Neural crest cell (in vitro differentiated cells): Measurements from ENCODE around the gene PRKCZ. TPM values are rescaled to one million over a fixed set of nuclear protein-coding genes. Genes with fewer than 3 reads are reported as not detected.

Experiments
- DNase-seq: peaks from one replicate; pipeline ENCODE4 v3.0.0; 2021; ENCODE audit warnings: low read depth, mixed read lengths, low spot score
- H3K27ac Mint-ChIP-seq: one replicate; pipeline ENCODE4 v1.8.0; 2021; ENCODE audit warnings: mild to moderate bottlenecking, mixed read lengths; ENCODE audit not compliant: unreplicated experiment
- H3K27me3 Mint-ChIP-seq: 2 replicates; pipeline ENCODE4 v1.8.0; 2021; ENCODE audit warnings: low read depth, mild to moderate bottlenecking, mixed read lengths
- H3K36me3 Mint-ChIP-seq: 2 replicates; pipeline ENCODE4 v1.8.0; 2021; ENCODE audit warnings: low read depth, mild to moderate bottlenecking, mixed read lengths
- H3K4me1 Mint-ChIP-seq: 2 replicates; pipeline ENCODE4 v1.8.0; 2021; ENCODE audit warnings: mixed read lengths
- H3K4me3 Mint-ChIP-seq: one replicate; pipeline ENCODE4 v1.8.0; 2021; ENCODE audit warnings: mild to moderate bottlenecking, mixed read lengths
- H3K9me3 Mint-ChIP-seq: 2 replicates; pipeline ENCODE4 v1.8.0; 2021; ENCODE audit warnings: mixed read lengths
- CTCF ChIP-seq: fragments of 200-600 bp; sonication (generic); conservative IDR thresholded peaks from 2 replicates; pipeline ENCODE4 v1.5.0; 2021; ENCODE audit warnings: antibody characterized with exemption, mild to moderate bottlenecking
- total RNA-seq: library from RNA; stranded (reverse); gene quantifications from 2 replicates; pipeline ENCODE4 v1.2.1, GENCODE V29; 2021

PRKCZ gene
- total RNA-seq, 1 donor from 2014 or later: 8.6 TPM

- no peak for DNase-seq
- no peaks in the 10 kb centered on the region for H3K27me3 Mint-ChIP-seq
- H3K9me3 Mint-ChIP-seq: no peaks in the 10 kb centered on the region
- no peak for TF ChIP-seq CTCF
- no peak overlapping the region for H3K27ac Mint-ChIP-seq
- H3K4me3 Mint-ChIP-seq: no peak overlapping the region
- peaks cover under 1% of the 10 kb centered on the region for H3K36me3 Mint-ChIP-seq
- H3K4me1 Mint-ChIP-seq: peaks cover 15% of the 10 kb centered on the region
These were observed 20.8 kb downstream of the PRKCZ start for GRCh38 chr1:2070800-2071530.

- no peak overlapping the region for H3K4me3 Mint-ChIP-seq
- peaks cover 2% of the 10 kb centered on the region for H3K36me3 Mint-ChIP-seq
- no peaks in the 10 kb centered on the region for H3K9me3 Mint-ChIP-seq
- H3K27ac Mint-ChIP-seq: no peak overlapping the region
- H3K4me1 Mint-ChIP-seq: peaks cover 15% of the 10 kb centered on the region
- TF ChIP-seq CTCF: no peak
- no peaks in the 10 kb centered on the region for H3K27me3 Mint-ChIP-seq
- DNase-seq: no peak
These were observed 22.0 kb downstream of the PRKCZ start for GRCh38 chr1:2072109-2072806.

- no peak overlapping the region for H3K27ac Mint-ChIP-seq
- H3K27me3 Mint-ChIP-seq: no peaks in the 10 kb centered on the region
- H3K36me3 Mint-ChIP-seq: peaks cover 7% of the 10 kb centered on the region
- H3K4me1 Mint-ChIP-seq: peaks cover 15% of the 10 kb centered on the region
- peaks cover 3% of the 10 kb centered on the region for H3K9me3 Mint-ChIP-seq
- no peak overlapping the region for H3K4me3 Mint-ChIP-seq
- DNase-seq: no peak
- TF ChIP-seq CTCF: no peak
These were observed 22.7 kb downstream of the PRKCZ start for GRCh38 chr1:2072891-2073290.

- DNase-seq: peak; percentile 58
- H3K9me3 Mint-ChIP-seq: peaks cover 10% of the 10 kb centered on the region
- H3K27ac Mint-ChIP-seq: peak overlapping the region; percentile 67
- TF ChIP-seq CTCF: no peak
- H3K27me3 Mint-ChIP-seq: no peaks in the 10 kb centered on the region
- H3K36me3 Mint-ChIP-seq: peaks cover 14% of the 10 kb centered on the region
- H3K4me1 Mint-ChIP-seq: peaks cover 15% of the 10 kb centered on the region
- H3K4me3 Mint-ChIP-seq: peak overlapping the region; percentile 82
These were observed 23.4 kb downstream of the PRKCZ start for GRCh38 chr1:2073382-2074230.

GRCh38 chr1:2074396-2074795, 24.2 kb downstream of the PRKCZ start:
- DNase-seq: no peak
- Mint-ChIP-seq H3K4me3 (peak overlapping the region; percentile 82), H3K4me1 (peaks cover 15% of the 10 kb centered on the region), H3K27ac (no peak overlapping the region), H3K9me3 (peaks cover 11% of the 10 kb centered on the region), H3K27me3 (no peaks in the 10 kb centered on the region), H3K36me3 (peaks cover 15% of the 10 kb centered on the region)
- TF ChIP-seq CTCF: no peak
